IPS-20b (cell line): ENCODE measurements around the gene PUS1.
"Not testable (repeated sequence)": the region's sequence is repeated elsewhere in the genome, so short reads cannot be mapped to it uniquely, and the experiment has no call there.

Experiments
- H3K27ac ChIP-seq: one replicate; pipeline ENCODE4 v1.5.1; 2013; ENCODE audit warnings: low read length
- H3K27me3 ChIP-seq: 2 replicates; pipeline ENCODE4 v1.6.1; 2013; ENCODE audit warnings: mild to moderate bottlenecking, low read length, inconsistent platforms; ENCODE audit not compliant: insufficient read depth
- H3K36me3 ChIP-seq: 2 replicates; pipeline ENCODE4 v1.6.1; 2013; ENCODE audit warnings: low read depth, mild to moderate bottlenecking, inconsistent platforms, low read length, moderate library complexity; ENCODE audit not compliant: insufficient read depth
- H3K4me1 ChIP-seq: 2 replicates; pipeline ENCODE4 v1.6.1; 2013; ENCODE audit warnings: mild to moderate bottlenecking, control low read depth, inconsistent platforms, low read length, moderate library complexity; ENCODE audit not compliant: insufficient read depth
- H3K4me3 ChIP-seq: 2 replicates; pipeline ENCODE4 v1.5.1; 2013; ENCODE audit warnings: mild to moderate bottlenecking, low read length, inconsistent platforms
- H3K9ac ChIP-seq: 2 replicates; pipeline ENCODE4 v1.6.1; 2013; ENCODE audit warnings: low read depth, mild to moderate bottlenecking, inconsistent platforms, low read length, moderate library complexity
- H3K9me3 ChIP-seq: 2 replicates; pipeline ENCODE4 v1.6.1; 2013; ENCODE audit warnings: mild to moderate bottlenecking, low read depth, low read length, inconsistent platforms; ENCODE audit not compliant: insufficient read depth

Gene PUS1

GRCh38 chr12:131928711-131929580, at the start of gene PUS1:
PUS1 (plus strand) TSS chr12:131929276; CDS start chr12:131929723, 447 bp downstream.
- peaks cover 36% of the 10 kb centered on the region for H3K36me3 ChIP-seq
- H3K27me3 ChIP-seq = peaks cover 5% of the 10 kb centered on the region
- peaks cover 3% of the 10 kb centered on the region; the same call in 1 of the 2 replicates for H3K4me1 ChIP-seq
- peak within 1 kb of the TSS; percentile 78 for H3K4me3 ChIP-seq
- peak within 1 kb of the TSS; percentile 89 for H3K9ac ChIP-seq
- H3K27ac ChIP-seq = peak within 1 kb of the TSS; percentile 84
- H3K9me3 ChIP-seq = no peaks in the 10 kb centered on the region

- peaks cover 5% of the 10 kb centered on the region for H3K9me3 ChIP-seq
- H3K4me3 ChIP-seq = no peak overlapping the region
- no peak overlapping the region for H3K9ac ChIP-seq
- H3K4me1 ChIP-seq = peaks cover 11% of the 10 kb centered on the region
- H3K27ac ChIP-seq = no peak overlapping the region
- H3K36me3 ChIP-seq = no peaks in the 10 kb centered on the region
- no peaks in the 10 kb centered on the region for H3K27me3 ChIP-seq
Observed at GRCh38 chr12:131882804-131883520, 46.1 kb upstream of the PUS1 start.

GRCh38 chr12:131883521-131883900, 45.6 kb upstream of the PUS1 start:
- Histone ChIP-seq H3K27ac (no peak overlapping the region), H3K9ac (no peak overlapping the region)

GRCh38 chr12:131885076-131885475, 44.0 kb upstream of the PUS1 start:
- H3K9me3 ChIP-seq, H3K9ac ChIP-seq, H3K4me1 ChIP-seq, H3K36me3 ChIP-seq, H3K27me3 ChIP-seq, H3K27ac ChIP-seq, H3K4me3 ChIP-seq: not testable (repeated sequence)

More at GRCh38 chr12:131883521-131883900, 45.6 kb upstream of the PUS1 start:
- Histone ChIP-seq H3K27me3 (no peaks in the 10 kb centered on the region), H3K9me3 (peaks cover 5% of the 10 kb centered on the region), H3K4me3 (no peak overlapping the region), H3K4me1 (peaks cover 7% of the 10 kb centered on the region), H3K36me3 (no peaks in the 10 kb centered on the region)

- H3K9ac ChIP-seq = no peak overlapping the region
Observed at GRCh38 chr12:131885543-131886057, 43.5 kb upstream of the PUS1 start.

GRCh38 chr12:131891722-131892121, 37.4 kb upstream of the PUS1 start:
- H3K36me3 ChIP-seq, H3K27ac ChIP-seq, H3K4me3 ChIP-seq, H3K9me3 ChIP-seq, H3K9ac ChIP-seq, H3K4me1 ChIP-seq, H3K27me3 ChIP-seq: not testable (repeated sequence)

More at GRCh38 chr12:131885543-131886057, 43.5 kb upstream of the PUS1 start:
- no peak overlapping the region for H3K27ac ChIP-seq
- no peaks in the 10 kb centered on the region for H3K36me3 ChIP-seq
- H3K4me3 ChIP-seq = no peak overlapping the region
- H3K4me1 ChIP-seq = peaks cover 3% of the 10 kb centered on the region; the same call in 1 of the 2 replicates
- H3K27me3 ChIP-seq = no peaks in the 10 kb centered on the region
- H3K9me3 ChIP-seq = peaks cover 5% of the 10 kb centered on the region

- H3K9me3 ChIP-seq = no peaks in the 10 kb centered on the region
- no peak overlapping the region for H3K9ac ChIP-seq
- H3K4me3 ChIP-seq = no peak overlapping the region
- H3K27me3 ChIP-seq = no peaks in the 10 kb centered on the region
- H3K27ac ChIP-seq = no peak overlapping the region
- peaks cover 14% of the 10 kb centered on the region; the same call in 1 of the 2 replicates for H3K36me3 ChIP-seq
- H3K4me1 ChIP-seq = peaks cover 5% of the 10 kb centered on the region
Observed at GRCh38 chr12:131892711-131893604, 36.1 kb upstream of the PUS1 start.

- Histone ChIP-seq H3K9me3 (no peaks in the 10 kb centered on the region), H3K27ac (no peak overlapping the region), H3K4me3 (no peak overlapping the region; the same call in 1 of the 2 replicates), H3K4me1 (peaks cover 5% of the 10 kb centered on the region), H3K27me3 (no peaks in the 10 kb centered on the region), H3K36me3 (peaks cover 14% of the 10 kb centered on the region; the same call in 1 of the 2 replicates), H3K9ac (no peak overlapping the region)
Observed at GRCh38 chr12:131893605-131894312, 35.3 kb upstream of the PUS1 start.

GRCh38 chr12:131894313-131894860, 34.7 kb upstream of the PUS1 start, which contains the start of gene ULK1:
ULK1 (plus strand) TSS chr12:131894622; CDS start chr12:131895002, 380 bp downstream.
- Histone ChIP-seq H3K4me3 (peak within 1 kb of the TSS; percentile 78), H3K9ac (peak within 1 kb of the TSS; percentile 67; the same call in 1 of the 2 replicates), H3K27me3 (no peaks in the 10 kb centered on the region), H3K4me1 (peaks cover 3% of the 10 kb centered on the region), H3K9me3 (no peaks in the 10 kb centered on the region), H3K27ac (no peak within 1 kb of the TSS), H3K36me3 (peaks cover 14% of the 10 kb centered on the region; the same call in 1 of the 2 replicates)

- Histone ChIP-seq H3K4me3 (peak overlapping the region; percentile 78), H3K27ac (no peak overlapping the region), H3K9me3 (no peaks in the 10 kb centered on the region), H3K4me1 (peaks cover 3% of the 10 kb centered on the region; the same call in 1 of the 2 replicates), H3K36me3 (peaks cover 14% of the 10 kb centered on the region; the same call in 1 of the 2 replicates), H3K9ac (peak overlapping the region; percentile 67; the same call in 1 of the 2 replicates), H3K27me3 (no peaks in the 10 kb centered on the region)
Observed at GRCh38 chr12:131894981-131895639, 34.0 kb upstream of the PUS1 start.
